Measurements from ENCODE around the gene GRK5.

Gene GRK5

GRCh38 chr10:119278126-119278709, 70.8 kb downstream of the GRK5 start:
- no peak for DNase-seq

DNA sequence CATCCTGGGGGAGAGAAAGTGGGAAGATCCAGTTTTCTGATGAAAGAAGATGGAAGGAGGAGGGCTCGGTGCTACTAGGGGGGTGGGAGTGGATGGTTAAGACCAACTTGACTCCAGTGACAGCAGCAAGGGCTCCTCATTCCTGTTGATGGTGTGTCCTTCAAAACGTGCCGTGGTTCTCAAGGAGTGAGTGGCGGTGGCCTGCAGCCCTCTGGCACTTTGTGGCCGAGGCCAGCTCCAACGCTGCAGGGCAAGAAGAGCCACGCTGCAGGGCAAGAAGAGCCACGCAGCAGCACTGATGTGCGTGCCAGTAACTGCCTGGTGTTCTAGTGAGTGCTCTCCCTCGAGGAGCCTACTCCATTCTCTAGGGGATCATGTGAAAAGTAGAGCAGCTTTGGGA, 72.1 kb downstream of the GRK5 start:
- no peak for DNase-seq

- DNase-seq = no peak
Observed at GRCh38 chr10:119281581-119282071, 74.3 kb downstream of the GRK5 start.

- DNase-seq = no peak
Observed at GRCh38 chr10:119282446-119282845, 75.1 kb downstream of the GRK5 start.

GRCh38 chr10:119283387-119283786, 76.0 kb downstream of the GRK5 start:
- no peak for DNase-seq

DNA sequence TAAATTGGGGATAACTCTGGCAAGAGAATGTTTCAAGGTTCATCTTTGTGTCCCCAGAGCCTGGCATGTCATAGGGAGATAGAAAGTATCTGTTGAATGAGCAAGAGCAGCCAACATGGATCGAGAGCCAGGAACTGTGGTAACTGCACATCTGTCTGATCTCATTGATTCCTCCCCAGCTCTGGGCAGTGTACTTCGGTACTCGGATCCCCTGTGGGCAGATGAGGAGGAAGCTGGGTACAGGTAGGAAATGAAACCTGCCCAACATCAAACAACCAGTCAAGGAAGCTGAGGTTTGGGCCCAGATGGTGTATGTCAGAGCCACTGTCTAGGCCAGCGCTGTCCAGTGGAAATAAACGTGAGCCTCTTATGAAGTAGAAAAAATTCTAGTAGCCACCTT, 76.4 kb downstream of the GRK5 start:
- no peak for DNase-seq

DNA sequence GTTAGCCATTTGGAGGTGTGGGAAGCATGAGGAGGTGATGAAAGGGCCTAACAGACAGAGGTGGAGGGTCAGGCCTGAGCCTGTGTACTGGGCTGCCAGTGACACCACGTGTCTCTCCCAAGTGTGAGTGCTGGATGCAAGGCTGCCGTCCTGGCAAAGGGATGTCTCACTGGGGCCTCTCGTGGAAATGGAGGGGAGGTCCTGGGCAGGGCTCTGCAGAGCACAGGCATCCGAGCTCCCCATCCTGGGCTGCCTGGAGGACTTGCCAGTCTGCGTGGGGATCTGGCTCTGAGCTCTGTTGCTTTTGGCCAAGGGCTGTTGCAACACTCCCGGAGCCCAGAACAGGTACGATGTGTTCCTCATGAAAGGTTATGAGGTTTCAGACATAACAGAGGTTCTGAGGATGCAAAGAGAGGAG, 77.3 kb downstream of the GRK5 start:
- no peak for DNase-seq

DNA sequence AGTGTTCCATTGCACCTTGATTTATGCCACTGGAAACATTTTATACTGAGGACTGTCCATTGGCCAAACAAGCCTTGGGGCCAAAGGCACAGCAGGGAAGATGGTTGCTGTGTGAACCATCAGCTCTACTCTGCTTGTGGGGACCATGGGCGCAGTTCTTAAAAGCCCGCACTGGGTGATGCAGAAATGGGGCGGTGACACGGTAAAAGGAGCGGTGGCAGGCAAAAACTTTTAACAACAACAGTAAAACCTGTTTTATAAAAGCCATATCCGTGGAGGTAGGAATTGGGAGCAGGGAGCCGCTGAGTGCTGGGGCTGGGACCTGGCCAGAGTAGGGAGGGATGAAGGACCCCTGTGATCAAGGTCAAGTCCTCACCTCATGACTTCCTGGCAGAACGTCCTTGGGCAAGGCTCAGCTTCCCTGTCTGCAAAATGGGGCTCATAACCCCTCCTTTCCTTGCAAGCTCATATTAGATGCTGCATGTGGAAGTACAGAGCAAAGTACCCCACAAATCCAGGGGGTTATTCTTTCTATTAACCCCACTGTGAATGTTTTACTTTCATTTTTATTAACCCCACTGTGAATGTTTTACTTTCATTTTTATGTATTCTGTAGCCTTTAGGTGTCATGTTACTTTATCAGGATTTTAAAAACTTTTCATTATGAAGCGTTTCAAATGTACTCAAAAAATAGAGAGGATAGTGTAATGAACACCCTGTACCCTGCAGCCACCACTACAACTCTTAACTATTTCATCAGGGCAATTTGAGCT, 78.3 kb downstream of the GRK5 start:
- no peak for DNase-seq

GRCh38 chr10:119286516-119286915, 79.1 kb downstream of the GRK5 start:
- no peak for DNase-seq

GRCh38 chr10:119286983-119287633, 79.7 kb downstream of the GRK5 start:
- DNase-seq = no peak

DNA sequence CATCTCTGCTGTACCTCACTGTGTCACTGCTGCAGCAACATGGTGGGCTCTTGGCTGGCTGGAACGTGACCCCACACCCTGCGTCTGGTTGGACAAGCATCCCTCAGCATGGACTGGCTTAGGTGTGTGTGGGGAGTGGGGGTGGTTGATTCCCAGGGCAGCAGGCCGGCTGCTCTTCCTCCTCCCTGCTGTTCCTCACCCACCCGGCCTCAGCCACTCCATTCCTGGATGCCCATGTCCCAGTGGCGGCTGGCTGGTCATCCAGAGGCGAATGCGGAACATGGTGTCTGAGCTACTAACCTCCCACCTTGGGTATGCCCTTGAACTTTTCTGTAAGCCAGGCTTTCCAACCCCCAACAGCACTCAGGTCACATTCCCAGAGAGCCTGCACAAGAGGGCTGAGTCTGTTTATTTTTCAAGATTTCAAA, 81.2 kb downstream of the GRK5 start:
- no peak for DNase-seq

DNA sequence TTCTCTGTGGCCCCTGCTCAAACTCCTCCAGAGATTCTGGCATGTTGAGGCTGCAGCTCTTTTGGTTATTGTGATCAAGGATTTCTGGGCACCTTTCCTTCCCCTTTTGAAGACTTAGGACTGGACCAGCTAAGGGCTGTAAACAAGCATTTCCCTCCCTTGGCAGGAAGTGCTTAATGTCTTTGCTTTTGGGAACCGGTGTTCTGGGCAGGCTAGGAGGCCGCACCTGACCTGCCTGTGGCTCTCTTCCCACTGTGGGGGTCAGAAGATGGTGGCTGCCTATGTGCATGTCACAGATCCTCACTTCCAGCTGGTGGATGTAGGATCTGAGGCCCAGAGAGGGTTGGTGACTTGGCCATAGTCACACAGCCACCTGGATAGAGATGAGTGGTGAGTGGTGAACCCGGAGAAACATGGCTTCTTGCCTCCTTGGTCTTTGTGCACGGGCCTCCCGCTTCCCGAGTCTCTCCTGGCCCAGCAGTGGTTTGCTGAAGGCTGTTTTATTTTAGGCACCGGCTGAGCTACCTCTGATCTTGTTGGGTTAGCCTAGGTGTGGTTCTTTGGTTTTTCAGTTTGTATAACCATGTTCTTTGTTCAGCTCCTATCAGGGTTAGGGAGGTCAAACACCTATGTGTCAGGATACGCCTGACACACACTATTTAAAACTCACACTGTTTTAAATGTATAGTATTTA, 82.0 kb downstream of the GRK5 start:
- DNase-seq = no peak

GRCh38 chr10:119290301-119291048, 83.1 kb downstream of the GRK5 start:
- DNase-seq = no peak

DNA sequence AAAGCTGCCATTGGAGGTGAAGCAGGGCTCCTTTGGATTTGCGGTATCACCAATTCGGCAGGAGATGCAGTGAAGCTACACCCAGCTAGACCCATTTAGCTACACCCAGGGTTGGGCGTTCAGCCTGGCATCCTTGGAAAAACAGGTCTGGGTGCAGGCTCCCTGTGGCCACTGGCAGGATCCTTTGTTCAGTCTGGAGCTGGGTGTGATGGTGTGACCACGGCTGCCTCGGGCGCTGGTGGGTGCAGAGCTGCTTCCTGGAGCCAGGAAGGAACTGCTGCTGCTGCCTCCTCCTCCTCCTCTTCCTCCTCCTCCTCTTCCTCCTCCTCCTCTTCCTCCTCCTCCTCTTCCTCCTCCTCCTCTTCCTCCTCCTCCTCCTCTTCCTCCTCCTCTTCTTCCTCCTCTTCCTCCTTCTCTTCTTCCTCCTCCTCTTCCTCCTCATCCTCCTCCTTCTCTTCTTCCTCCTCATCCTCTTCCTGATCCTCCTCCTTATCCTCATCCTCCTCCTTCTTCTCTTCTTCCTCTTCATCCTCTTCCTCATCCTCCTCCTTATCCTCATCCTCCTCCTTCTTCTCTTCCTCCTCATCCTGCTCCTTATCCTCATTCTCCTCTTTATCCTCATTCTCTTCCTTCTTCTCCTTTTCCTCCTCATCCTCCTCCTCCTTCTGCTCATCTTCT, 84.0 kb downstream of the GRK5 start:
- DNase-seq = no peak

DNA sequence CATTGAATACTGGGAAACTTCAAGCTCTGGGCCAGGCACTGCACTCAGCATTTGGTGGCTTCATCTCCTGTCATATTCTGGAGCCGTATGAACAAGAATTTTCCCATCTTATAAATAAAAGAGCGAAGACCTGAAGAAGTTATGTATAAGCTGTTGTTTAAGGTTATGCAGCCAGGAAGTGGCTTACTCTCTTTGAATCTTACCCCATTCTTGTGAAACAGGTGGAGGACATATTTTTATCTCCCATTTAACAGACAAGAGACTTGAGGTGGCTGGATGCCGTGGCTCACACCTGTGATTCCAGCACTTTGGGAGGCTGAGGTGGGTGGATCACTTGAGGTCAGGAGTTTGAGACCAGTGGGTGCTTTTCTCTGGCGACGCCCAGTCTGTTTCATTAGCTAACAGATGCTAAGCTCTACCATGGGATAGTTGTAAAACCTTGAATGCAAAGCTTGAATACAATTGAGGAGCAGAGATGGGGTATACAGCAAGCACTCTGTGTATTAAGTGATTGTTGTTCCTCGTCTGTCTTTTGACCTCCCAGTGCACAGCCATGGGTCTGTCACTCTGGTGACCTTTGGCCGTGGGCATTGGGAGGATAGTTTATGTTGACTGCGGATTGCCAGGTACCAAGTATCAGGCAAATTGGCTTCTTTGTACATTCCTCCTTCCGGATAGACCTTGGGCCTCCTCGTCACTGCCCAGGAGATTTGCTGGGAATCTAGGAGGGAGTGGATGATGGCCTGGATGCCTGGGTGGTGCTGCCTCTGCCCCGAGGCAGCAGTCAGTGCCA, 85.8 kb downstream of the GRK5 start:
- no peak for DNase-seq

- no peak for DNase-seq
Observed at GRCh38 chr10:119296703-119297102, 89.3 kb downstream of the GRK5 start.

- no peak for DNase-seq
Observed at GRCh38 chr10:119297207-119297968, 90.0 kb downstream of the GRK5 start.

- no peak for DNase-seq
Observed at GRCh38 chr10:119298810-119299209, 91.4 kb downstream of the GRK5 start.

DNA sequence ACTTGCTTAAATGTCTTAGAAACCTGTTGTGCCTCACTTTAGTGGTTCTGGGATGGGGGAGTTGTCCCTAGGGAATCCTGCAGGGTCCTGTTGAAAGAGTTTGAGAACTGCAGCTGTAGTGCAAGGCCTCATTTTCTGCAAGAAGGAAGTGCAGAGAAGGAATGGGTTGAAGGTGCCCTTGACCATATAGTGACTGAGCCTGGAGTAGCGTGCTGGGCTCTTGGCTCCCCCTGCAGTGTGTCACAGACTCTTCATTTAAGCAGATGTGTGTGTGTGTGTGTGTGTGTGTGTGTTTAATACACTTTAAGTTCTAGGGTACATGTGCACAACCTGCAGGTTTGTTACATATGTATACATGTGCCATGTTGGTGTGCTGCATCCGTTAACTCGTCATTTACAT, 92.2 kb downstream of the GRK5 start:
- no peak for DNase-seq

DNA sequence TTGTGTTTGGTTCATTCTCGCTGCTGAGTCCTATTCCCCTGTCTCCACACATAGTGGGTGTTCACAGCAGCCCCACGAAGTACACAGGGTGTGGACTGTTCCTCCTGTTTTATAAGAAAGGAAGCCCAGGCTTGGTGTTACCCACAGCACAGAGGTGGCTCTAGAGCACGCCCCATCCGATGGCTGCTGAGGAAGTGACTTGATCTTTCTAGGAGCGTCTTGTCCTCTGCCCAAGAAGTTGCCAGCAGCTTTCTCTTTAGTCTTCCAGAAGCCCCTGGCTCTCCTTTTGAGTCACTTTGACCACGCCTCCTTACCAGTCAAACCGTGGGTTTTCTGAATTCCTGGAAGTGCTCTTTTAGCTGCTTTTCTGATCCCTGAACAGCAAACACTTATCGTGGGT, 94.0 kb downstream of the GRK5 start:
- peak; percentile 63 to 69 for DNase-seq

Data from stimulated activated CD4-positive, alpha-beta T cell treated with anti-CD3 and anti-CD28 coated beads, Interleukin-2, amount 100 ng/mL, for 24 hours (primary cell).